AG20443 (cell line): ENCODE results near the gene TSPAN13.

Experiments used
- DNase-seq: peaks from one replicate; pipeline ENCODE4 v3.0.0; 2012; ENCODE audit warnings: low spot score, mixed read lengths

Gene TSPAN13

GRCh38 chr7:16774986-16775385 is 21.4 kb downstream of the TSPAN13 start:
- DNase-seq: no peak

GRCh38 chr7:16776053-16776452 is 22.5 kb downstream of the TSPAN13 start:
- DNase-seq: no peak

- DNase-seq: no peak
Measured at GRCh38 chr7:16778476-16778875, 24.9 kb downstream of the TSPAN13 start.

- no peak for DNase-seq
Measured at GRCh38 chr7:16779051-16779450, 25.5 kb downstream of the TSPAN13 start.

GRCh38 chr7:16780596-16780995 is 27.0 kb downstream of the TSPAN13 start:
- no peak for DNase-seq

GRCh38 chr7:16785321-16785720 is 31.8 kb downstream of the TSPAN13 start:
- DNase-seq: no peak

GRCh38 chr7:16785846-16786245 is 32.3 kb downstream of the TSPAN13 start:
- no peak for DNase-seq

GRCh38 chr7:16786257-16786656 is 32.7 kb downstream of the TSPAN13 start:
- DNase-seq: no peak

GRCh38 chr7:16787127-16787526 is 33.6 kb downstream of the TSPAN13 start:
- no peak for DNase-seq

- DNase-seq: no peak
Measured at GRCh38 chr7:16791071-16791470, 37.5 kb downstream of the TSPAN13 start.

GRCh38 chr7:16791905-16792698 is 38.5 kb downstream of the TSPAN13 start:
- DNase-seq: peak; percentile 21

GRCh38 chr7:16794986-16795385 is 41.4 kb downstream of the TSPAN13 start:
- no peak for DNase-seq

- DNase-seq: no peak
Measured at GRCh38 chr7:16795624-16796023, 42.1 kb downstream of the TSPAN13 start.

- DNase-seq: peak; percentile 68
Measured at GRCh38 chr7:16801111-16801542, 47.6 kb downstream of the TSPAN13 start.

GRCh38 chr7:16801579-16801978 is 48.0 kb downstream of the TSPAN13 start:
- DNase-seq: no peak

GRCh38 chr7:16803125-16803524 is 49.6 kb downstream of the TSPAN13 start:
- no peak for DNase-seq

GRCh38 chr7:16803881-16804673 is 50.5 kb downstream of the TSPAN13 start:
- DNase-seq: no peak

GRCh38 chr7:16804674-16805439 is 51.3 kb downstream of the TSPAN13 start, which contains the start of gene AGR2:
Gene AGR2, minus strand, starts transcription at chr7:16804999. Its CDS starts 3,203 bp downstream, at chr7:16801796.
- DNase-seq: no peak

GRCh38 chr7:16805441-16805840 is 51.9 kb downstream of the TSPAN13 start:
- no peak for DNase-seq

- DNase-seq: no peak
Measured at GRCh38 chr7:16810112-16810511, 56.6 kb downstream of the TSPAN13 start.

GRCh38 chr7:16810573-16810972 is 57.0 kb downstream of the TSPAN13 start:
- DNase-seq: no peak

GRCh38 chr7:16811551-16811950 is 58.0 kb downstream of the TSPAN13 start:
- DNase-seq: peak; percentile 23
